OCI-LY7 (cell line): ENCODE results near the gene EML6. TPM values are rescaled to one million over a fixed set of nuclear protein-coding genes. Genes with fewer than 3 reads are reported as not detected.

Experiments used
- BruUV-seq: library from RNA; stranded (reverse); fragments of 400-500 nt; replicated peaks from 2 replicates; lab custom pipeline; 2021; lab: Mats Ljungman, UMichigan
- CTCF ChIA-PET: fragments of 300-600 bp; sonication (Branson Sonifier 250); formaldehyde crosslinking; loops from one replicate; lab custom pipeline; 2022; ENCODE audit warnings: antibody characterized with exemption; ENCODE audit not compliant: unreplicated experiment; lab: Charles Lee
- POLR2A ChIA-PET: fragments of 300-600 bp; sonication (Branson Sonifier 250); formaldehyde crosslinking; loops from one replicate; lab custom pipeline; 2022; ENCODE audit warnings: antibody characterized with exemption; lab: Charles Lee
- DNase-seq: peaks from one replicate; pipeline ENCODE4 v3.0.0-alpha.2; 2015; ENCODE audit warnings: low spot score
- H2AFZ ChIP-seq: fragments of 200-600 bp; sonication (generic), shearing (Covaris generic); 2 replicates; pipeline ENCODE4 v1.6.1; 2014; ENCODE audit warnings: mild to moderate bottlenecking, antibody characterized with exemption, low read length, moderate library complexity
- H3K27ac ChIP-seq: fragments of 200-600 bp; sonication (generic); 2 replicates; pipeline ENCODE4 v1.5.1; 2014; ENCODE audit warnings: mixed run types, low read depth, mild to moderate bottlenecking, moderate library complexity, low read length, inconsistent platforms; ENCODE audit not compliant: poor library complexity, severe bottlenecking
- H3K36me3 ChIP-seq: fragments of 200-600 bp; sonication (generic); 2 replicates; pipeline ENCODE4 v1.6.1; 2014; ENCODE audit warnings: mild to moderate bottlenecking, antibody characterized with exemption, low read length, moderate library complexity, mixed read lengths; ENCODE audit not compliant: insufficient read depth
- H3K4me1 ChIP-seq: fragments of 200-600 bp; sonication (generic); 2 replicates; pipeline ENCODE4 v1.5.1; 2014; ENCODE audit warnings: mild to moderate bottlenecking, low read length; ENCODE audit not compliant: insufficient read depth, poor library complexity, severe bottlenecking
- H3K4me2 ChIP-seq: fragments of 200-600 bp; sonication (generic); 2 replicates; pipeline ENCODE4 v1.6.1; 2014; ENCODE audit warnings: mild to moderate bottlenecking, low read length
- H3K4me3 ChIP-seq: fragments of 200-600 bp; sonication (generic); 2 replicates; pipeline ENCODE4 v1.5.1; 2014; ENCODE audit warnings: mild to moderate bottlenecking, low read depth, low read length; ENCODE audit not compliant: poor library complexity, severe bottlenecking
- H3K79me2 ChIP-seq: fragments of 200-600 bp; sonication (generic); 2 replicates; pipeline ENCODE4 v1.6.1; 2016; ENCODE audit warnings: low read depth, mild to moderate bottlenecking, low read length, moderate library complexity, mixed read lengths; ENCODE audit not compliant: insufficient read depth
- H3K9me2 ChIP-seq: fragments of 200-600 bp; sonication (generic); 2 replicates; pipeline ENCODE4 v1.6.1; 2016; ENCODE audit warnings: mild to moderate bottlenecking, low read length, mixed read lengths; ENCODE audit not compliant: insufficient read depth
- H3K9me3 ChIP-seq: fragments of 200-600 bp; sonication (generic); 2 replicates; pipeline ENCODE4 v1.6.1; 2014; ENCODE audit warnings: mild to moderate bottlenecking, mixed run types, low read length, mixed read lengths
- H4K20me1 ChIP-seq: fragments of 200-600 bp; sonication (generic); 2 replicates; pipeline ENCODE4 v1.6.1; 2014; ENCODE audit warnings: mild to moderate bottlenecking, antibody characterized with exemption, low read length, moderate library complexity, mixed read lengths; ENCODE audit not compliant: insufficient read depth
- CTCF ChIP-seq: fragments of 200-600 bp; sonication (generic); conservative IDR thresholded peaks from 2 replicates; pipeline ENCODE4 v1.5.1; 2014; ENCODE audit warnings: mild to moderate bottlenecking, antibody characterized with exemption, low read length, moderate library complexity, mixed read lengths
- EZH2phosphoT487 ChIP-seq: fragments of 200-600 bp; sonication (generic); IDR thresholded peaks from 2 replicates; pipeline ENCODE4 v1.6.1; 2018; ENCODE audit warnings: low read depth, borderline replicate concordance, mild to moderate bottlenecking, mixed run types, antibody characterized with exemption, low read length, moderate library complexity, mixed read lengths
- intact Hi-C: fragments of 100-400 bp; cut with micrococcal nuclease; formaldehyde crosslinking; loops from one replicate; pipeline ENCODE4 v1.10.0; 2022; ENCODE audit not compliant: unreplicated experiment
- total RNA-seq, 2 experiments: library from RNA; depleted of rRNA in 1 of 2; stranded (reverse); fragments of >200 nt in 1 of 2; shearing (Covaris generic) in 1 of 2; gene quantifications; 2 replicates each; pipeline ENCODE4 v1.2.3, GENCODE V29; 2014 to 2022

Gene EML6
- total RNA-seq, 2 experiments from 2014 or later: 310 to 367 TPM

GRCh38 chr2:54920660-54921059 lies 197.2 kb downstream of the EML6 start:
- intact Hi-C loops: no loop called here
- no peaks in the 10 kb centered on the region for H3K9me2 ChIP-seq
- no TSS peak for BruUV-seq
- peaks cover 95% of the 10 kb centered on the region for H3K36me3 ChIP-seq
- no peak overlapping the region for H3K27ac ChIP-seq
- no peak overlapping the region for H2AFZ ChIP-seq
- H3K4me1 ChIP-seq: no peaks in the 10 kb centered on the region
- peaks cover 19% of the 10 kb centered on the region; the same call in 1 of the 2 replicates for H3K9me3 ChIP-seq
- H3K79me2 ChIP-seq: no peaks in the 10 kb centered on the region
- H4K20me1 ChIP-seq: no peaks in the 10 kb centered on the region
- H3K4me2 ChIP-seq: no peak overlapping the region
- TF ChIP-seq CTCF (no peak), EZH2phosphoT487 (no peak)
- ChIA-PET POLR2A (no interaction called here), CTCF (no interaction called here)
- no peak for DNase-seq
- no peak overlapping the region for H3K4me3 ChIP-seq

- DNase-seq: no peak
- H4K20me1 ChIP-seq: no peaks in the 10 kb centered on the region
- H3K4me3 ChIP-seq: no peak overlapping the region
- no peak for TF ChIP-seq CTCF
- TF ChIP-seq EZH2phosphoT487: no peak
- H3K9me2 ChIP-seq: no peaks in the 10 kb centered on the region
- ChIA-PET POLR2A (interaction anchor here (0.5 to 1.3 kb wide), 6 partner anchors 10 to 250 kb away, joined by 3 to 6 read pairs (median 4); no protein-coding TSS in a partner anchor), CTCF (no interaction called here)
- no TSS peak for BruUV-seq
- H2AFZ ChIP-seq: no peak overlapping the region
- no peak overlapping the region for H3K27ac ChIP-seq
- H3K4me2 ChIP-seq: no peak overlapping the region
- no peaks in the 10 kb centered on the region for H3K79me2 ChIP-seq
- intact Hi-C loops: no loop called here
- no peaks in the 10 kb centered on the region for H3K4me1 ChIP-seq
- H3K36me3 ChIP-seq: peaks cover 93% of the 10 kb centered on the region
- H3K9me3 ChIP-seq: peaks cover 28% of the 10 kb centered on the region; the same call in 1 of the 2 replicates
Measured at GRCh38 chr2:54924121-54924520, 200.7 kb downstream of the EML6 start.

DNA sequence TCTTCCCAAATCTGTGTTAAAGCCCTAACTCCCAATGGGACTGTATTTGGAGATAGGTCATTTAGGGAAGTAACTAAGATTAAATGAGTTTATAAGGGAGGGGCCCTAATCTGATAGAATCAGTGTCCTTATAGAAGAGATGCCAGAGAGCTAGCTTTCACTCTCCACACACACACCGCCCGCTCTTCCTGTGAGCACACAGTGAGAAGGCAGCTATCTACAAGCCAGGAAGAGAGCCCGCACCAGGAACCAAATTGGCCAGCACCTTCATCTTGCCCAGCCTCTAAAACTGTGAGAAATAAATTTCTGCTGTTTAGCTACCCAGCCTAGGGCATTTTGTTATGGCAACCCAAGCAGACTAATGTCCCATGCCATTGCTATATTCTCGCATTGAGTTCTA lies 201.6 kb downstream of the EML6 start:
- Histone ChIP-seq H4K20me1 (no peaks in the 10 kb centered on the region), H3K4me3 (no peak overlapping the region), H3K27ac (no peak overlapping the region), H3K36me3 (peaks cover 93% of the 10 kb centered on the region), H3K9me3 (peaks cover 28% of the 10 kb centered on the region; the same call in 1 of the 2 replicates), H2AFZ (no peak overlapping the region), H3K79me2 (no peaks in the 10 kb centered on the region), H3K9me2 (no peaks in the 10 kb centered on the region), H3K4me1 (no peaks in the 10 kb centered on the region), H3K4me2 (no peak overlapping the region)
- no peak for DNase-seq
- BruUV-seq: no TSS peak
- intact Hi-C loops: no loop called here
- POLR2A ChIA-PET: no interaction called here
- TF ChIP-seq EZH2phosphoT487 (no peak), CTCF (no peak)
- CTCF ChIA-PET: no interaction called here
